GM20431 (cell line): ENCODE results near the gene OXLD1.
"Not testable (repeated sequence)": the region's sequence is repeated elsewhere in the genome, so short reads cannot be mapped to it uniquely, and the experiment has no call there.

Experiments used
- in situ Hi-C: fragments of 300-500 bp; cut with MseI, MboI; formaldehyde crosslinking; loops from one replicate; pipeline ENCODE4 v1.15.0; 2020; ENCODE audit warnings: low sequenced_read_pairs; ENCODE audit not compliant: unreplicated experiment

Gene OXLD1

DNA sequence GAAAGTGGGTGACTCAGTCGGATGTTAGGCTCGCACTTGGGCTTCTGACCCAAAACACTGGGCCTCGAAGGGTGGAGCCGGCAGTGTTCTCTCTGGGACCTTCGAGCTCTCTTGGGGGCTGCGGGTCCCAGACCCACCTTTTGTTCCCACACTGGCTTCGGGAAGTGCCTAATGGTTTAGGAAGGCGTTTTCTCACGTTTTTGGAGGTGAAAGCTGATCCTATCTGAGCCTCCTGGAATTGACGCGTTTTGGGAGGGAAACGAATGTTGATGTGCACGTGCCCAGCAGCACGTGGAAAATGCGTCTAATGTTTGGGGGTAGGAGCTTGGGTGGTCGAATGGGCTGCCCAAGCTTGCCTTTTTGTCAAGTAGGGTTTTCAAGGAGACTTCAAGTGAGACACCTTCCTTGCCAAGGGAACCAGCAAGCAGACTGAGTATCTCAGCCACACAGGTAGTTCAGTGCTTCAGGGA is 18.1 kb upstream of the OXLD1 start:
- in situ Hi-C loops: no loop called here

DNA sequence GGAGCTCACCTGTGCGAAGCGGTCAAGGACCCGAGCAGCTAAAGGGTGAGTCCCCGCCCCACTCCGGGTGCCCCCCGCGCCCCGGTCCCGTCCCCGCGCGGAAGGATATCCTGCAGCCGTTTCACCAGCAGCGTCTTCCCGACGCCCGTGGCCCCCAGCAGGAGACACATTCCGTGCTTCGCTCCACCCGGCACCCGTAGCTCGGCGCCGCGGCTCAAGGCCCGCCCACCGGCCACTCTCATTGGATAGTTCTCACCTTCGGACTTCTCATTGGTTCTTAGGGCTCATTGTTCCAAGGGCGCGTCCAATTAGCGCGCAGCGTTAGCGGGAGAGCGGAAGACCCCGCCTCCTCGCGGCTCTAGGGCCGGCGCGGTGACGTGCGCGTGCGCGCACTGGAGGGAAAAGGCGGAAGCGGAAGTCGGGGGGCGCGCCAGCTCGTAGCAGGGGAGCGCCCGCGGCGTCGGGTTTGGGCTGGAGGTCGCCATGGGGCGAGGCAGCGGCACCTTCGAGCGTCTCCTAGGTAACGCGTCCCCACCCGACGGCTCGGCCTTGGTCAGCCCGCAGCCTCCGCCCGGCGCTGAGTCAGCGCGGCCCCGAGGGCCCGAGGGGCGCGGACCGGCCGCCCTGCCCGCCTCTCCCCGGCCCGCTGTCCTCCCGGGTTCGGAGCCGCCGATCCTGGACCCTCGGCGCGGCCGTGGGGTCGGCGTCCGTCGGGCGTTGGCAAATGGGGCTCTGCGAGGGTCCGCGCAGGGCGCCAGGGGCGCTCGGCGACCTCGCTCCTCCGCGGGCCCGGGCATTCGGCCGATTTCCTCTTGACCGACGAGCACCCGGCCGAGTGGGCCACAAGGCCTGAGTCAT is 17.4 kb upstream of the OXLD1 start, which contains the start of the genes ARL16 and HGS:
Gene ARL16, minus strand, starts transcription at position 214 of the 858 bp plus-strand sequence. Its CDS starts 44 bp downstream, at position 170.
Gene HGS, plus strand, starts transcription at position 428 of the 858 bp plus-strand sequence. Its CDS starts 56 bp downstream, at position 484.
- in situ Hi-C loops: no loop called here

DNA sequence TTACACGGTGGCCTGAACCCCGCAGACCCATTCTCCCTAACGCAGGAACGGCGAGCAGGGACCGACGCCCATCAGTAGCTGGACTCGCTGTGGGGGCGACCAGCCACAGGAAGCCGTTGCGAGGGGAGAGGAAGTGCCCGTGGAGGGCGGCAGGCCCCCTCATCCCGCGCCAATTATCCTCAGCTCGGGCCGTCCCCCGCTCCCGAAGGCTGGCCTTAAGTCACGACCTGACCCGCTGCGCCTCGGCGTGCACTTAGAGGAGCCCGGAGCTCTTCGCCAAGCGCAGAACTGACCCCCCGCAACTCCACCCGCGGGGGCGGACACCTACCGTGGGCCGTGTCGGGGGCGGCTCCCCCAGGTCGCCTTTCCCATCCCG is 16.8 kb upstream of the OXLD1 start:
- in situ Hi-C loops: no loop called here

DNA sequence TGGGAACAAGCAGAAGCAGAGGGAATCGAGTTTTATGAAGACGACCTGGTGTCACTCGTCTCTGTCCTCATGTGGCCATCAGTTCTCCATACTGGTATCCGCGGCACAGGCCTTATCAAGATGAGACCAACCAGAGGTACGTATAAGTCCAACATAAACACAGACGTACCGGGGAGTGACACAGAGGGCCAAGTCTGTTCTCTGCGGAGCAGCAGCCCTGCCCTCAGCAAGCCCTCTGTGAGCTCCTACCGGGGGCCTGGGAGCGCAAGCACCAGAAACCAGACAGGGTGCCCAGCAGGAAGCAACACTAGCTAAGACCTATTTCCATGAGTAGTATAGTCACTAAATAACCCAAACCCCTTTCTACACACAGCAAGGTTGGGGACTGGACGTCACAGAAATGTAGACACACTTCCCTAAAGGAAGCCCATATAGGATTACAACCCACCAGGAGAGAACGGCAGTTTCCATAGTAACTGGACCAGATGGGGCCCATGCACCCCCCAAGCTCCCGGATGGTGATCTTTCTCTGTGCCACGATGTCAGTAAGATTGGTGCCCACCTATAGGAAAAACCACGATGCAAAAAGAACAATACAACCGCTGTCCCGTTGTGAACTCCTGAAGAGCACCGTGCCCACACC is 16.3 kb upstream of the OXLD1 start:
- in situ Hi-C loops: no loop called here

DNA sequence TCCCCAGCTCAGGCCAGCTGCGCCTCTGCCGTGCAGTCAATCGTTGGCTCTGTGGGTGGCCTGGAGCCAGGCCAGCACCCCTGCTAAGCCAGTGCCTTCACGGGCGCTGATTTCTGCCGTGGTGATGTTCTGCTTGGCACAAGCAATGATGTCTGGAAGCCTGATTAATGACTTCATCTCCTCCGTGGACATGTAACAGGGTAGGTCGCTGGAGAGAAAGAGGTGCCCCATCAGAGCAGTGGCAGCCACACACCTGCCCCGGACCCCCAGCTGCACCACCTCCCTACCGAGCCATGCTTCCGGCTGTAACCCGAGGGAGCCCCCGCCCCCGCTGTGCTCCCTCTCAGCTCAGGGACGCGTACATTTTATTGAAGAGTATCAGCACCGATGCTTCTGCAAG is 15.3 kb upstream of the OXLD1 start:
- in situ Hi-C loops: no loop called here

DNA sequence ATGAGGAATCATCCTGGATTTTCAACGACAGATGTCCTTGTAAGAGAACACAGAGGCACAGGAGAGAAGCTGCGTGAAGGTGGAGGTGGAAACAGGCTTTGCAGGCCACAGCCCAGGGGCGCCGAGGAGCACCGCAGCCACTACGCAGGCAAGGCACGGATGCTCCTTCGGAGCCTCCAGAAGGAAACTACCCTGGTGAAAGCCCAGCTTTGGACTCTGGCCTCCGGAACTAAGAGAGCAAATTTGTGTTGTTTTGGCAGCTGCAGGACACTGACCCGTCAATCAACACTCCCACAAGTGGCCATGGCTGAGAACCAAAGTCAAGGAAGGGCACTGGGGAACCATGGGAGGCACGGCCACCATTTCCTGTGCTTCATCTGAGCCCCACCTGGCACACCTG is 13.7 kb upstream of the OXLD1 start:
- in situ Hi-C loops: no loop called here

DNA sequence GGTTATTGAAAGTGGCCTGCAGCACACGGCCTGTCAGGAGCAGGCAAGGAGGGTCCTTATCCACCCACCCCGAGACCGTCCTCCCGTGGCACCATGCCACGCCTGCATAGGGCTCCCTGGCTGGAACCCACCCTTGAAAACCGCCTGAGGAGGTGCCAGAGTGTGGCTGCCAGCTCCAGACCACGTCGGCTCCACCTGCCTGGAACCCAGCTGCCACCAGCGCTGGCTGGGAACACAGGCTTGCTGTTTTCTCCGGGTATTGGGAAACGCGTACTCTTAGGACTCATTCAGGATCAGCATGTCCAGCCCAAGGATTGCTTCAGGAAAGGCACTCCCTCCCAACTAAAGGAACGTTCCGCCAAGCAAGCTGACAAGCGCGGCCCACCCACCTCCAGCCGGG is 10.5 kb upstream of the OXLD1 start:
- in situ Hi-C loops: no loop called here

DNA sequence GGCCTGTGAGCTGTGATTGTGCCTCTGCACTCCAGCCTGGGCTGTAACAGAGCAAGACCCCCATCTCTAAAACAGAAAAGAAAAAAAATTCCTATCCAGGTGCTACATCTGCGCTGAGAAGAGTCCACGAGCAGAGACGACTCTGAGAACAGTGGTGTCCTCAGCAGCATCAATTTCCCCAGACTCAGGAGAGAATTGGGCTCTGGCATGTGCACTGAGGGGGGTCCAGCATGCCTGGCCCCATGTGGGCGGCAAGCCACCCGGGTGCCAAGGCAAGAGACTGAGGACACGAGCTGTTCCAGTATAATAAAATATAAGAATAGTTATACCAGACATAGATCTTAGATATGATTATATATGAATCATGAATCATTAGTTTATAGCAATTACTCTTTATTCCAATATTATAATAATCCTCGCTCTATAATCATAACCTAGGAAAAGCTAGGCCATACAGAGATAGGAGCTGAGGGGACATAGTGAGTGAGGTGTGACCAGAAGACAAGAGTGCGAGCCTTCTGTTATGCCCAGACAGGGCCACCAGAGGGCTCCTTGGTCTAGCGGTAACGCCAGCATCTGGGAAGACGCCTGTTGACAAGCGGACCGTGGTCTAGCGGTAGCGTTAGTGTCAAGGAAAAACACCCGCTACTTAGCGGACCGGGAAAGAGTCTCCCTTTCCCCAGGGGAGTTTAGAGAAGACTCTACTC is 9.3 kb upstream of the OXLD1 start:
- in situ Hi-C loops: not testable (repeated sequence)

DNA sequence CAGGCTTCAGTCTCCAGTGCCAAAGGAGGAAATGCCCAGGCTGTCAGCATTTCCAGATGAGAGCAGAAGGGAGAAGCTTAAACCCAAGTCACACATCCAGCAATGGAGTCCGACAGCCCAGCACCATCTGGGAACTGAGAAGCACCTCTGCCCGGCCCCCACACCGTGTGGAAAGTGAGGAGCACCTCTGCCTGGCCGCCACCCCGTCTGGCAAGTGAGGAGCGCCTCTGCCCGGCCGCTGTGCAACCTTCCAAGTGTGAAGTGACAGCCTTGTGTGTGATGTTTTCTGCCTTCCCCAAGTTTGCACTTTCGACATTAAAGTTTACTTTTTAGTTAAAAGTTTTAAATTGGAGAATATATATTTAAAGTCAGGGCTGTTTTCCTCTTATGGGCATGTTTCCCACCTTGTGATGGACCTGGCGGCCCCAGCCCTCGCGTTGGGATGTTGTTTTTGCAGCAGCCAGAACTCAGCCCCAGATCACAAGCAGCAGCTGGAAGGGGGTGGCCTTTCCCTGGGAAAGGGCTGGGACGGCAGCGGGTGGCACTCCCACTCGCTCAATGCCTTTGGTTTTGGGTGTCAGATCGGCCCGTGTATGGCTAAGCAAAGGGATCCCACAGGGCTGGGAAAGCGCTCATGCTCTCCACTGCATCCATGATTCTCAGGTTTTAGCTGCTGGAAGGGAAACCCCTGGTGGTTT is 7.3 kb upstream of the OXLD1 start:
- in situ Hi-C loops: no loop called here

DNA sequence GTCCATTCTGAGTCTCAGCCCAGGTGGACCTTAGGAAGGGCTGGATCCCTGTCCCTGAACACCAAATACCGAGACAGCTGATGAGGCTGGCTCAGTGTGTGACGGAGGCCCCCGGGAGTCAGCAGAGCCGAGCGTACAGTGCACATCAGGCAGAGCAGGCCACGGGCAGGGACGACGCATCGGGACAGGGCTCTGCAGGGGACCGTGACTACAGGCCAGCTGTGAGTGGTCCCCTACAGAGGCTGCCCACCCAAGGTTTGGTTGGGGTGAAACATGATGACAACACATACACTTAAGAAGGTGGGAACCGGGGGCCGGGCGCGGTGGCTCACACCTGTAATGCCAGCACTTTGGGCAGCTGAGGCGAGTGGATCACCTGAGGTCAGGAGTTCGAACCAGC is 6.5 kb upstream of the OXLD1 start:
- in situ Hi-C loops: no loop called here

DNA sequence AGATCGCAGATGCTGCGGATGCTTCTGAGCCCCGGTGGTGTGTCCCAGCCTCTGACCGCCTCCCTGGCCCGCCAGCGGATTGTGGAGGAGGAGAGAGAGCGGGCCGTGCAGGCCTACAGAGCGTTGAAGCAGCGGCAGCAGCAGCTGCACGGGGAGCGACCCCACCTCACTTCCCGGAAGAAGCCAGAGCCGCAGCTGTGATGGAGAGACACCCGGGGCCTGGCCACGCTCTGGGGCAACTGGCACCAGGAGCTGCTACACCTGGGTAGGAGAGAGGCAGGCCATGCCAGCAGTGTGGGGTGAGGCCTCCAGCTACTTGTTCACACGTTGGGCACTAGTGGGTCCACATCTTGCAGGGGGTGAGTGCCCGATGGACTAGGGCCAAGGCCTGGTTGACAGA is 6.1 kb upstream of the OXLD1 start:
- in situ Hi-C loops: no loop called here

DNA sequence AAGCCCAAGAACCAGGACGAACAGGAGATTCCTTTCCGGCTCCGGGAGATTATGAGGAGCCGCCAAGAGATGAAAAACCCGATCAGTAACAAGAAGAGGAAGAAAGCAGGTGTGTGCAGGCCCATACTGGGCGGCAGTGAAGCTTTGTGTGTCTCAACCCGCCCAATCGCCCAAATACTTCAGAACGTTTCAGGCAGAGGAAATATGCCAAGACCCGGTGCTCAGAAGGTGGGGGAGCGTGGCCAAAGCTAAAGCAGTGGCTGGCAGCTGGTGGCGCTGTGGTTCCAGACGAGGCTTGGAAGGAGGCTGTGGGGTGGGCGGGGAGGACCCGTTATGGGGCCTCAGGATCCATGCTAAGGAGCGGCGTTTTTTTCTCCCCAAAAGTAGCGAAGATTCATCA is 1.3 kb upstream of the OXLD1 start:
- in situ Hi-C loops: no loop called here

DNA sequence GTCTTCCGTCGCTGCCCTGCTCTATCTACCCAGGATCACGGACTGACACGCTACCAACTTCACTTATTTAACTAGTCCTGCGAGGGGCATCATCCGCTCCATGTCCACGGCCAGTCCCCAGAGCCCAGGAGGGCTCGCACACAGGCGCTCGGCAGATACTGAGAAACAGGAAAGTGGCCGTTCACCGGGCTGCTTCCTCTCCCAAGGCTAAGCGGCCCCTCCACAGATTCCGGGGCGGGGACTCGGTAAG is 388 bp downstream of the OXLD1 start:
- in situ Hi-C loops: no loop called here

DNA sequence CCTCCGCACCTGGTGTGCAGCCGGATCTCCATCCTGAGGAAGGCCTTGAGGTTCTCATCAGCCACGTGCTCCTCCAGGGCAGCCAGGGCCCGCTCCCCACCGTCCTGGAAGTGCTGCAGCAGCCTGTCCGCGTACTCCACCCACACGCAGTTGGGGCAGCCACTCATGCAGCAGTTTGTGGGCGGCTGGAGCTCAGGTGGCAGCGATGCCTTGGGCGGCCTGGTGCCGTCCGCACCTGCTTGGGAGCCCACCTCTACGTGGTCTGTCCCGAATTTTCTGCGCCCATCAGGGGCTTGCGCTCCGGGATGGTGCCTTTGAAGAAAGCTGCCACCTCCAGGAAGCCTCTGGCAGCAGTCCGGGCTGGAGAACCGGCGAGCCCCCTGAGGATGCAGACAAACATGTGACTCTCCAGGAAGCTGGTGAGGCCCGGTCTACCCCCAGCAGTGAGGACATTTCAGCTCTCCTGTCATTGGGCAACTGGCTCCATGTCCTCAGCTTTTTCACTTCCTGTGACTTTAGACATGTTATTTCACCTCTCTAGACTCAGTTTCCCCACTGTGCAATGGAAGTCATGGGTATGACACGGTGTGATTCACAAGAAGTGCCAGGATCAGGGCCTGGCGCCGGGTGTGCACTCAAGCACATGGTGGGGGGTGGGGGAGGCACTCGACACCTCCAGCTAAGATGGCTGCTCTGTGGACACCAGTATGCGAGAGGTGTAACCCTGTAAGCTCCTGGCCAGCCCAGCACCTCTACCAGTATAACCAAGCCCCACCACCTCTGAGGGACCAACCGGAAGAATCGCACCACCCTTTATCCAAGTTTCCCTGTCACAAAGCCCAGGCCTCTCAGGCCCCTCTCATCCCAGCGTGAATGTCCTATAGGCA is 957 bp downstream of the OXLD1 start:
- in situ Hi-C loops: no loop called here

DNA sequence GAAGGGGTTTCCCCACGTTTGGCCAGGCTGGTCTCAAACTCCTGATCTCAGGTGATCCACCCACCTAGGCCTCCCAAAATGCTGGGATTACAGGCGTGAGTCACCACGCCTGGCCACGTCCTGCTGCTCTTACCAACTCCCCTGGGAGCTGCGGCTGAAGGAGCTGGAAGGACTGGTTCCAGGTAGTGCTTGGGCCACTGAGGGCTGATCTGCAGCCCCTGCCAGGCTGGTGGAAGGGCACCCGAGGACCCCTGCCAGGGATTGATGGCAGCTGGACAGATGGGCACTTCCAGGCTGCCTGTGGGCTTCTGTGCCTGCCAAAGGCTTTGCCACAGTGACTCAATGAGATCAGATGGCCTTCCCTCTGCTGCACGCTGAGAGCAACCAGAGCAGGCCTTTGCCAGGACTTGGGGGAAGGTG is 2.3 kb downstream of the OXLD1 start:
- in situ Hi-C loops: no loop called here

DNA sequence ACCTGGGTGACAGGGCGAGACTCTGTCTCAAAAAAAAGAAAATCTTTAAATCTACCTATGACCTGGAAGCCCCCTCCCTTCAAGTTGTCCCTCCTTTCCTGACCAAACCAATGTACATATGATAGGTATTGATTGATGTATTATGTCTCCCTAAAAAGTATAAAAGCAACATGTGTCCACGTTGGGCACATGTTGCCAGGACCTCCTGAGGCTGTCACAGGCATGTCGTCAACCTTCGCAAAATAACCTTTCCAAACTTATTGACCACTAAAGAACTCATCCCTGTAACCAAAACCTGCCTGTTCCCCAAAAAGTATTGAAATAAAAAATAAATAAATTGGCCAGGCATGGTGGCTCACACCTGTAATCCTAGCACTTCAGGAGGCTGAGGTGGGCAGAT is 4.4 kb downstream of the OXLD1 start:
- in situ Hi-C loops: no loop called here

DNA sequence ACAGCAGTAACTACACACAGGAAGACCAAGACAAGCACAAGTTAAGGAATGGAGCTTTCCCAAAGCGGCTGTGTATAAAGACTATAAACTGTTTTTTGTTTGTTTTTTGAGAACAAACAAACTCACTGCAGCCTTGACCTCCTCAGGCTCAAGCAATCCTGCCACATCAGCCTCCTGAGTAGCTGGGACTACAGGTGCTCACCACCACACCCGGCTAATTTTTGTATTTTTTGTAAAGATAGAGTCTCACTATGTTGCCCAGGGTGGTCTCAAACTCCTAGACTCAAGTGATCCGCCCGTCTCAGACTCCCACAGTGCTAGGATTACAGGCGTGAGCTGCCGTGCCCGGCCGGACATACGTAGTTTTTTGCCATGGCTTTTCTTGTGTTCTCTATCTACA is 6.0 kb downstream of the OXLD1 start:
- in situ Hi-C loops: no loop called here

DNA sequence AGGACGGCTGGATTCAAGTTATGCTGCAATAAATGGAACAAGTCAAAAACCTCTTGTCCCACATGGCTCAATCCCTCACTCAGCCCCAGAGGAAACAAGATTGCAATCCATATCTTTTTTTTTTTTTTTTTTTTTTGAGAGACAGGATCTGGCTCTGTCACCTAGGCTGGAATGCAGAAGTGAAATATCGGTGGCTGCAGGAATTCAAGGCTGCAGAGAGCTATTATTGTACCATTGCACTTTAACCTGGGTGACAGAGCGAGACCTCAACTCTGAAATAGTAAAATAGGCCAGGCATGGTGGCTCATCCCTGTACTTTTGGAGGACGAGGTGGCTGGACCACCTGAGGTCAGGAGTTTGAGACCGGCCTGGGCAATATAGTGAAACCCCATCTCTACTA is 7.4 kb downstream of the OXLD1 start:
- in situ Hi-C loops: no loop called here

DNA sequence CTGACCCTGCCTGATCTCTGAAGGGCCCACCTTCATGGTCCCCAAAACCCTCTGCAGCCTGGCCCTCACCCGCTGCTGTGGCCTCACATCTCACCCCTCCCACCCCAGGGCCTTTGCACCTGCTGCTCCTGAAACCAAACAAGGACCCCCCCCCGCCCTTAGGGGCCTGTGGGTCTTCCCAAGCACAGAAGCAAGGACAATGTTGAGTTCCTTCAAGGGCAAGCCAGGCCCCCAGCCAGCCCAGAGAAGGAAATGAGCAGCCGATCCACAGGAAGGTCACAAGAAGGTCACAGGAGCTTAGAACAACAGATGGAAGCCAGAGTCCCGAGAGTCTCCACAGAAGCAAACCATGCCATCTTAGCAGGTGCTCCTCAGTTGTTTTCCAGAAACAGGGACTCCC is 9.6 kb downstream of the OXLD1 start:
- in situ Hi-C loops: no loop called here
